Measurements from ENCODE around the gene NUP58. TPM values are rescaled to one million over a fixed set of nuclear protein-coding genes. Genes with fewer than 3 reads are reported as not detected.

NUP58 gene
- polyA plus RNA-seq, 1 donor (not counting 4 experiments of a cell fraction or from before 2014, with no cell fraction given): 51.5 TPM

GRCh38 chr13:25292301-25292700 is 9.1 kb upstream of the NUP58 start:
- no peak overlapping the region for H3K27ac ChIP-seq (ENCODE audit: control insufficient read depth, insufficient read depth, low read length)
- dilution Hi-C loops (cut with MboI; ENCODE audit: extremely low pct_ligation_motif_present, low sequenced_read_pairs): no loop called here
- DNase-seq (ENCODE audit: low read depth, low spot score): no peak

GRCh38 chr13:25295228-25295627 is 6.2 kb upstream of the NUP58 start:
- TF ChIP-seq CTCF (optimal IDR thresholded peaks at IDR 0.05 in 1 of 3, IDR thresholded peaks at IDR 0.05 in 1 of 3, conservative IDR thresholded peaks at IDR 0.05 in 1 of 3; ENCODE audit: extremely low read depth in 1 of 3, insufficient read depth in 2 of 3, low read length in 3 of 3) (no peak), EZH2 (IDR thresholded peaks at IDR 0.05; ENCODE audit: low read length) (no peak)

More at GRCh38 chr13:25292301-25292700, 9.1 kb upstream of the NUP58 start:
- TF ChIP-seq CTCF (optimal IDR thresholded peaks at IDR 0.05 in 1 of 3, IDR thresholded peaks at IDR 0.05 in 1 of 3, conservative IDR thresholded peaks at IDR 0.05 in 1 of 3; ENCODE audit: extremely low read depth in 1 of 3, insufficient read depth in 2 of 3, low read length in 3 of 3) (no peak), EZH2 (IDR thresholded peaks at IDR 0.05; ENCODE audit: low read length) (no peak)
- Histone ChIP-seq H3K9me1 (ENCODE audit: control insufficient read depth, extremely low read depth, insufficient read depth, low read length) (no peaks in the 10 kb centered on the region), H3K4me2 (ENCODE audit: control insufficient read depth, extremely low read depth, insufficient read depth, low read depth, low read length) (no peak overlapping the region), H4K20me1 (ENCODE audit: control insufficient read depth, extremely low read depth, insufficient read depth, low read length) (no peaks in the 10 kb centered on the region), H3K27me3 (ENCODE audit: control insufficient read depth, extremely low read depth, insufficient read depth, low read length) (peaks cover 4% of the 10 kb centered on the region), H3K9me3 (ENCODE audit: control insufficient read depth, low read depth, low read length) (no peaks in the 10 kb centered on the region), H3K79me2 (ENCODE audit: control insufficient read depth, insufficient read depth, low read length) (no peaks in the 10 kb centered on the region), H3K9ac (ENCODE audit: control insufficient read depth, extremely low read depth, insufficient read depth, low read length) (no peak overlapping the region), H3K36me3 (ENCODE audit: control insufficient read depth in 2 of 2, extremely low read depth in 1 of 2, insufficient read depth in 2 of 2, low read length in 2 of 2) (no peaks in the 10 kb centered on the region), H2AFZ (ENCODE audit: control insufficient read depth, low read length) (peak overlapping the region; percentile 62), H3K4me3 (ENCODE audit: control insufficient read depth in 2 of 3, extremely low read depth in 1 of 3, insufficient read depth in 2 of 3, low read depth in 1 of 3, low read length in 3 of 3) (no peak overlapping the region), H3K4me1 (ENCODE audit: control insufficient read depth, extremely low read depth, insufficient read depth, low read length) (peaks cover 4% of the 10 kb centered on the region)
- peak; percentile 60 for FAIRE-seq

More at GRCh38 chr13:25295228-25295627, 6.2 kb upstream of the NUP58 start:
- Histone ChIP-seq H2AFZ (ENCODE audit: control insufficient read depth, low read length) (no peak overlapping the region), H3K4me3 (ENCODE audit: control insufficient read depth in 2 of 3, extremely low read depth in 1 of 3, insufficient read depth in 2 of 3, low read depth in 1 of 3, low read length in 3 of 3) (no peak overlapping the region), H3K4me2 (ENCODE audit: control insufficient read depth, extremely low read depth, insufficient read depth, low read depth, low read length) (no peak overlapping the region), H3K9me3 (ENCODE audit: control insufficient read depth, low read depth, low read length) (no peaks in the 10 kb centered on the region), H3K36me3 (ENCODE audit: control insufficient read depth in 2 of 2, extremely low read depth in 1 of 2, insufficient read depth in 2 of 2, low read length in 2 of 2) (no peaks in the 10 kb centered on the region), H3K4me1 (ENCODE audit: control insufficient read depth, extremely low read depth, insufficient read depth, low read length) (no peaks in the 10 kb centered on the region), H3K79me2 (ENCODE audit: control insufficient read depth, insufficient read depth, low read length) (no peaks in the 10 kb centered on the region), H3K9ac (ENCODE audit: control insufficient read depth, extremely low read depth, insufficient read depth, low read length) (no peak overlapping the region), H3K27me3 (ENCODE audit: control insufficient read depth, extremely low read depth, insufficient read depth, low read length) (peaks cover 4% of the 10 kb centered on the region), H4K20me1 (ENCODE audit: control insufficient read depth, extremely low read depth, insufficient read depth, low read length) (no peaks in the 10 kb centered on the region), H3K9me1 (ENCODE audit: control insufficient read depth, extremely low read depth, insufficient read depth, low read length) (no peaks in the 10 kb centered on the region), H3K27ac (ENCODE audit: control insufficient read depth, insufficient read depth, low read length) (no peak overlapping the region)
- DNase-seq (ENCODE audit: low read depth, low spot score) (no peak), FAIRE-seq (no peak)
- dilution Hi-C loops (cut with MboI; ENCODE audit: extremely low pct_ligation_motif_present, low sequenced_read_pairs): no loop called here
